ENCODE data around the gene NPC1L1. TPM values are rescaled to one million over a fixed set of nuclear protein-coding genes. Genes with fewer than 3 reads are reported as not detected.
A peak's percentile ranks its signal among the peaks of the same experiment; 100 is the strongest.

The NPC1L1 gene
- total and polyA plus RNA-seq, 2 of the 13 experiments (the other 11 are each of a cell fraction or from before 2014, with no cell fraction given), result 4.8 to 14.5 TPM

- TF ChIP-seq ZNF552 (CRISPR knock-in tag; IDR thresholded peaks at IDR 0.05; ENCODE audit: borderline replicate concordance) (no peak), HHEX (CRISPR knock-in tag; IDR thresholded peaks at IDR 0.05) (0 out of 2 replicates have a peak, but pooled peaks have one; percentile 34), ZNF10 (CRISPR knock-in tag; IDR thresholded peaks at IDR 0.05; ENCODE audit: borderline replicate concordance, low read depth) (no peak), SCMH1 (CRISPR knock-in tag; IDR thresholded peaks at IDR 0.05; ENCODE audit: borderline replicate concordance) (no peak), CCAR2 (optimal IDR thresholded peaks at IDR 0.05; ENCODE audit: low read depth, low read length) (no peak), ELF3 (CRISPR knock-in tag; IDR thresholded peaks at IDR 0.05) (peak; percentile 81), FOXP4 (CRISPR knock-in tag; IDR thresholded peaks at IDR 0.05) (no peak), ZBTB3 (CRISPR knock-in tag; IDR thresholded peaks at IDR 0.05; ENCODE audit: borderline replicate concordance, low read depth) (peak; percentile 59; the same call in 1 of the 2 replicates), AGO1 (IDR thresholded peaks at IDR 0.05; ENCODE audit: low read depth, low read length, poor library complexity, severe bottlenecking) (no peak), DMAP1 (CRISPR knock-in tag; IDR thresholded peaks at IDR 0.05) (peak; percentile 97), SRF (IDR thresholded peaks at IDR 0.05; ENCODE audit: low read depth, low read length) (no peak), ZBTB42 (CRISPR knock-in tag; IDR thresholded peaks at IDR 0.05) (no peak), SETDB1 (CRISPR knock-in tag; IDR thresholded peaks at IDR 0.05; ENCODE audit: borderline replicate concordance) (no peak), CHD2 (IDR thresholded peaks at IDR 0.05; ENCODE audit: low read depth, low read length) (no peak), HNRNPLL (IDR thresholded peaks at IDR 0.05; ENCODE audit: low read depth, low read length, poor library complexity, severe bottlenecking) (peak; percentile 76)
- TF ChIP-seq, protein P1, sequence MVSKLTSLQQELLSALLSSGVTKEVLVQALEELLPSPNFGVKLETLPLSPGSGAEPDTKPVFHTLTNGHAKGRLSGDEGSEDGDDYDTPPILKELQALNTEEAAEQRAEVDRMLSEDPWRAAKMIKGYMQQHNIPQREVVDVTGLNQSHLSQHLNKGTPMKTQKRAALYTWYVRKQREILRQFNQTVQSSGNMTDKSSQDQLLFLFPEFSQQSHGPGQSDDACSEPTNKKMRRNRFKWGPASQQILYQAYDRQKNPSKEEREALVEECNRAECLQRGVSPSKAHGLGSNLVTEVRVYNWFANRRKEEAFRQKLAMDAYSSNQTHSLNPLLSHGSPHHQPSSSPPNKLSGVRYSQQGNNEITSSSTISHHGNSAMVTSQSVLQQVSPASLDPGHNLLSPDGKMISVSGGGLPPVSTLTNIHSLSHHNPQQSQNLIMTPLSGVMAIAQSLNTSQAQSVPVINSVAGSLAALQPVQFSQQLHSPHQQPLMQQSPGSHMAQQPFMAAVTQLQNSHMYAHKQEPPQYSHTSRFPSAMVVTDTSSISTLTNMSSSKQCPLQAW (CRISPR knock-in tag; IDR thresholded peaks at IDR 0.05), result peak; percentile 40
- TF ChIP-seq, protein P2, sequence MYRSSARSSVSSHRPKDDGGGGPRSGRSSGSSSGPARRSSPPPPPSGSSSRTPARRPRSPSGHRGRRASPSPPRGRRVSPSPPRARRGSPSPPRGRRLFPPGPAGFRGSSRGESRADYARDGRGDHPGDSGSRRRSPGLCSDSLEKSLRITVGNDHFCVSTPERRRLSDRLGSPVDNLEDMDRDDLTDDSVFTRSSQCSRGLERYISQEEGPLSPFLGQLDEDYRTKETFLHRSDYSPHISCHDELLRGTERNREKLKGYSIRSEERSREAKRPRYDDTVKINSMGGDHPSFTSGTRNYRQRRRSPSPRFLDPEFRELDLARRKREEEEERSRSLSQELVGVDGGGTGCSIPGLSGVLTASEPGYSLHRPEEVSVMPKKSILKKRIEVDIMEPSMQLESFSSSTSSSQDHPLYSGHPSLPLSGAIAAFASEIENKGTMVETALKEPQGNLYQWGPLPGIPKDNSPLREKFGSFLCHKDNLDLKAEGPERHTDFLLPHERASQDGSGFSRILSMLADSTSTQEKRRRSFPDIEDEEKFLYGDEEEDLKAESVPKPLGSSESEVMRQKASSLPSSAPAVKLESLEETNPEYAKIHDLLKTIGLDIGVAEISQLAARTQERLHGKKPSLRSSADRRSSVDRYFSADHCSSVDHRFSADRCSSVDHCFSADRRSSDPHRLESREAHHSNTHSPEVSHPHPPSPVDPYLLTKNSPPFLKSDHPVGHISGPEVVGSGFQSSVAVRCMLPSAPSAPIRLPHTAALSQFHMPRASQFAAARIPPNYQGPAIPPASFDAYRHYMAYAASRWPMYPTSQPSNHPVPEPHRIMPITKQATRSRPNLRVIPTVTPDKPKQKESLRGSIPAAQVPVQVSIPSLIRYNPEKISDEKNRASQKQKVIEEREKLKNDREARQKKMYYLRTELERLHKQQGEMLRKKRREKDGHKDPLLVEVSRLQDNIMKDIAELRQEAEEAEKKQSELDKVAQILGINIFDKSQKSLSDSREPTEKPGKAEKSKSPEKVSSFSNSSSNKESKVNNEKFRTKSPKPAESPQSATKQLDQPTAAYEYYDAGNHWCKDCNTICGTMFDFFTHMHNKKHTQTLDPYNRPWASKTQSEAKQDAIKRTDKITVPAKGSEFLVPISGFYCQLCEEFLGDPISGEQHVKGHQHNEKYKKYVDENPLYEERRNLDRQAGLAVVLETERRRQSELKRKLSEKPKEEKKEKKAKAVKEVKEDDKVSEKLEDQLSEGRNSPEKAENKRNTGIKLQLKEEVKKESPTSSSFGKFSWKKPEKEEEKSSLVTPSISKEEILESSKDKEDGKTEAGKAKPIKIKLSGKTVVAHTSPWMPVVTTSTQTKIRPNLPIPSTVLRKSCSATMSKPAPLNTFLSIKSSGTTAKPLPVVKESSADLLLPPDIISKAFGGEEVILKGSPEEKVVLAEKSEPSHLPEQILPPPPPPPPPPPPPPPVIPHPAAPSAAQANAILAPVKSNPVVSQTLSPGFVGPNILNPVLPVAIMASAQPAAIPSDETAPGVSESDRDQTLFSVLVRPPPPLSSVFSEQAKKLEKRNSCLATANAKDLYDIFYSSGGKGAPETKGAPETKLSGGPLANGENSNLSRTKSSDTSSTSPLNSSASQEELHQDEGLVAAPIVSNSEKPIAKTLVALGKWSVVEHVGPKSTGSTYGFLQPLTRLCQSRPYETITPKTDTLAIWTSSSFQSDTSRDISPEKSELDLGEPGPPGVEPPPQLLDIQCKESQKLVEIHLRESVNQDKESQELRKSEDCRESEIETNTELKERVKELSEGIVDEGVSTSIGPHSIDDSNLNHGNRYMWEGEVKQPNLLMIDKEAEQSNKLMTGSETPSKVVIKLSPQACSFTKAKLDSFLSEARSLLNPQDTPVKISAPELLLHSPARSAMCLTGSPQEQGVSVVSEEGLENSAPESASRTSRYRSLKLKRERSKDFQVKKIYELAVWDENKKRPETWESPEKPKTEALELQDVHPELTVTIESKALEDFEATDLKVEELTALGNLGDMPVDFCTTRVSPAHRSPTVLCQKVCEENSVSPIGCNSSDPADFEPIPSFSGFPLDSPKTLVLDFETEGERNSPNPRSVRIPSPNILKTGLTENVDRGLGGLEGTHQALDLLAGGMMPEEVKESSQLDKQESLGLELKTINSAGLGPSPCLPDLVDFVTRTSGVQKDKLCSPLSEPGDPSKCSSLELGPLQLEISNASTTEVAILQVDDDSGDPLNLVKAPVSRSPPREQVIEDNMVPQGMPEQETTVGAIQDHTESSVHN (CRISPR knock-in tag; IDR thresholded peaks at IDR 0.05), result no peak
Measured at GRCh38 chr7:44490351-44491200, 50.6 kb downstream of the NPC1L1 start, which contains the start of gene NUDCD3 (continued).

Data from HepG2 (cell line).